Medulla oblongata (tissue), 1 donor: ENCODE measurements around the gene DNAAF3.

Experiments
- DNase-seq: peaks from one replicate; pipeline ENCODE4 v3.0.0-alpha.2; 2015; ENCODE audit errors: extremely low spot score

DNAAF3 gene

DNA sequence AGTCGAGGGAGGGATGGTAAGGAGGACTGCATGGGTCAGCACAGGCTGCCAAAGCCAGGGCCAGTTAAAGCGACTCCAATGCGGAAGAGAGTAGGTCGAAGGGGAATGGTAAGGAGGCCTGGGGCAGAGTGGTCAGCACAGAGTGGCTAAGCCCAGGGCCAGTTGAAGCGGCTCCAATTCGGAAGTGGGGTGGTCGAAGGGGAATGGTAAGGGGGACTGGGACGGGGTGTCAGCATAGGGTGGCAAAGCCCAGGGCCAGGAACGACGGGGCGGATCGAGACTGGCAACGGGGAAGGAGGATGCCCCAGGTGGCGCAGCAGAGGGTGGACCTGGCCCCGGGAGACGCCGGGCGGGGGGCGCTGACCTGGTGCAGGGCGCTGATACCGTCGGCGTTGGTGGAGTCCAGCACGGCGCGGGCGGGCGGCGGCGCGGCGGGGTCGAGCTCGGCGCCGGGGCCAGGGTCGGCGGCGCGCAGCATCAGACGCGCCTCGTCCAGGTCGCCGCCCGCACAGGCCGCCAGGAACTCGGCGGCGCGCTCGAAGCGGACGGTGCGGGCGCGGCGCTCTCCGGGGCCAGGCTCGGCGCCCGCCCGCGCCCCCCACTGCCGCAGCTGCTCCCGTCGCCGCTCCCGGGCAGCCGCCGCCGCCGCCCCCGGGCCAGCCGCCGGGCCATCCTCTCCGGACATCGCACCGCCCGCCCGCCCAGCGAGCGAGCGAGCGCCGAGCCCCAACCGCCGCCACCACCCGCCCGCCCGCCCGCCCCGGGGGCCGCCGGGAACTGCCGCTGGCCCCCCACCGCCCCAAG lies 49.4 kb downstream of the DNAAF3 start, which contains the start of gene PPP1R12C:
PPP1R12C (minus strand) TSS at position 779 of the 804 bp plus-strand sequence; CDS start at position 685, 94 bp downstream.
- DNase-seq: no peak

GRCh38 chr19:55116232-55116858 lies 50.1 kb downstream of the DNAAF3 start:
- peak; percentile 81 for DNase-seq

DNA sequence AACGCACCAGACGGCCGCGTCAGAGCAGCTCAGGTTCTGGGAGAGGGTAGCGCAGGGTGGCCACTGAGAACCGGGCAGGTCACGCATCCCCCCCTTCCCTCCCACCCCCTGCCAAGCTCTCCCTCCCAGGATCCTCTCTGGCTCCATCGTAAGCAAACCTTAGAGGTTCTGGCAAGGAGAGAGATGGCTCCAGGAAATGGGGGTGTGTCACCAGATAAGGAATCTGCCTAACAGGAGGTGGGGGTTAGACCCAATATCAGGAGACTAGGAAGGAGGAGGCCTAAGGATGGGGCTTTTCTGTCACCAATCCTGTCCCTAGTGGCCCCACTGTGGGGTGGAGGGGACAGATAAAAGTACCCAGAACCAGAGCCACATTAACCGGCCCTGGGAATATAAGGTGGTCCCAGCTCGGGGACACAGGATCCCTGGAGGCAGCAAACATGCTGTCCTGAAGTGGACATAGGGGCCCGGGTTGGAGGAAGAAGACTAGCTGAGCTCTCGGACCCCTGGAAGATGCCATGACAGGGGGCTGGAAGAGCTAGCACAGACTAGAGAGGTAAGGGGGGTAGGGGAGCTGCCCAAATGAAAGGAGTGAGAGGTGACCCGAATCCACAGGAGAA lies 50.9 kb downstream of the DNAAF3 start:
- DNase-seq: no peak

GRCh38 chr19:55114566-55115145 lies 51.8 kb downstream of the DNAAF3 start:
- no peak for DNase-seq

DNA sequence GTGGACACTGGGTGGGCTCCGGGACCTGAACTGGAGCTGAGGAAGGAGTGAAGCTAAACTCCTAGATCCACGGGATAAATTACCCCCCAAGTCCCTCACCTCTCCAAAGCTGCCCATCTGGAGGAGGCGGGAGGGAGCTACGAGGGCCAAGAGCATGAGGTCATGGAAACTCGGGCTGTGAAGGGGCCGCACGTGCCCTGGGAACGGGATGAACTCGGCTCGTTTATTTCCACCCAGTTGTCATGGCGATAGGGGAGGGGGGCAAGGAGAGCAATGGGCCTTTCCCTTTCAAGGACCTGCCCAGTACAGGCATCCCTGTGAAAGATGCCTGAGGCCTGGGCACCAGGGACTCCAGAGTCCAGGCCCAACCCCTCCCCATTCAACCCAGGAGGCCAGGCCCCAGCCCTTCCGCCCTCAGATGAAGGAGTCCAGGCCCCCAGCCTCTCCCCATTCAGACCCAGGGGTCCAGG lies 52.8 kb downstream of the DNAAF3 start:
- DNase-seq: peak; percentile 79

GRCh38 chr19:55112777-55113569 lies 53.4 kb downstream of the DNAAF3 start:
- no peak for DNase-seq

- DNase-seq: no peak
Measured at GRCh38 chr19:55112246-55112776, 54.1 kb downstream of the DNAAF3 start.

DNA sequence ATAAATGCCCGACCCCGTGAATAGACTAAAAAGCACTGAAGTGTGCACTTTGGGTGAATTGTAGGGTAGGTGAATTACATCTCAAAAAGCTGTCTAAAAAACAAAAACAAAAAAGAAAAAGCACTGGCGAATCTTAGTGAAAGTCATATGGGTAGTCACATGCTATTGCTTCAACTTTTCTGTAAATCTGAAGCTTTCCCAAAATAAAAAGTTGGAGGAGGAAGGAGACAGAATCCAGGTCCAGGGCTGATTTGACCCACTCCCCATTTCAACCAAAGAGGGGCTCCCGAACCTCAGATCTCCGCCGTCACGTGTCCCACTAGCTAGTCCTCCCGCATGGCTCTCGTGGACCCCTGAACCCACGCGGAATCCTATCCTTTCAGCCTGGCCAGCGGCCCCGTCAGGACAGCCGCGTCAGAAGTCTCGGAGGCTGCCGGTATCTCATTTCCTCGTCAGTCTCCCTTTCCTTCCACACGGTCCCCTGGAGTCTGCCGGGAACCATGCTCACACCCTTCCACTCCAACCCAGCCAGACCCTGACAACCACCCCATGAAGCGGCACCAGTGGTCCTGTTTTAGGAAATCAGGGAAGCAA lies 55.1 kb downstream of the DNAAF3 start:
- DNase-seq: no peak

GRCh38 chr19:55109527-55110291 lies 56.7 kb downstream of the DNAAF3 start:
- no peak for DNase-seq
